WTC11 (cell line): ENCODE data around the gene CRB1.

Experiments
- CBFB ChIP-seq: sonication (generic); formaldehyde crosslinking; IDR thresholded peaks from 2 replicates; pipeline ENCODE4 v1.8.1; 2022; ENCODE audit warnings: mild to moderate bottlenecking, low read depth, missing genetic modification reagents
- CTCF ChIP-seq: fragments of 200-600 bp; IDR thresholded peaks from 2 replicates; pipeline ENCODE4 v1.8.0; 2022; ENCODE audit warnings: antibody characterized with exemption
- ELF4 ChIP-seq: sonication (generic); formaldehyde crosslinking; IDR thresholded peaks from 2 replicates; pipeline ENCODE4 v1.8.1; 2022; ENCODE audit warnings: low read depth, mild to moderate bottlenecking, moderate library complexity, missing genetic modification reagents
- FOXP4 ChIP-seq: sonication (generic); formaldehyde crosslinking; IDR thresholded peaks from 2 replicates; pipeline ENCODE4 v1.8.0; 2022; ENCODE audit warnings: mild to moderate bottlenecking, missing genetic modification reagents
- MAX ChIP-seq: sonication (generic); formaldehyde crosslinking; IDR thresholded peaks from 2 replicates; pipeline ENCODE4 v1.8.0; 2022; ENCODE audit warnings: mild to moderate bottlenecking, missing genetic modification reagents
- RELA ChIP-seq: sonication (generic); formaldehyde crosslinking; IDR thresholded peaks from 2 replicates; pipeline ENCODE4 v1.8.1; 2022; ENCODE audit warnings: missing genetic modification reagents, mild to moderate bottlenecking, borderline replicate concordance
- RORB ChIP-seq: fragments of 250-450 bp; sonication (Bioruptor Pico); IDR thresholded peaks from 2 replicates; pipeline ENCODE4 v1.9.0; 2021; ENCODE audit warnings: mild to moderate bottlenecking
- TEAD4 ChIP-seq: sonication (generic); formaldehyde crosslinking; IDR thresholded peaks from 2 replicates; pipeline ENCODE4 v1.8.0; 2022; ENCODE audit warnings: mild to moderate bottlenecking, missing genetic modification reagents
- ZBTB43 ChIP-seq: sonication (generic); formaldehyde crosslinking; IDR thresholded peaks from 2 replicates; pipeline ENCODE4 v1.8.1; 2023; ENCODE audit warnings: mild to moderate bottlenecking, missing genetic modification reagents
- ZNF121 ChIP-seq: sonication (generic); formaldehyde crosslinking; IDR thresholded peaks from 2 replicates; pipeline ENCODE4 v1.8.0; 2023; ENCODE audit warnings: missing genetic modification reagents
- ZNF416 ChIP-seq: fragments of 250-450 bp; sonication (Bioruptor Pico); IDR thresholded peaks from 2 replicates; pipeline ENCODE4 v1.9.0; 2021; ENCODE audit warnings: mild to moderate bottlenecking, inconsistent platforms
- TF ChIP-seq, protein P1 (sequence below): sonication (generic); formaldehyde crosslinking; IDR thresholded peaks from 2 replicates; pipeline ENCODE4 v1.8.0; 2023; ENCODE audit warnings: mild to moderate bottlenecking, missing genetic modification reagents
- TF ChIP-seq, protein P2 (sequence below): sonication (generic); formaldehyde crosslinking; IDR thresholded peaks from 2 replicates; pipeline ENCODE4 v1.8.1; 2022; ENCODE audit warnings: missing genetic modification reagents, borderline replicate concordance

DNA sequence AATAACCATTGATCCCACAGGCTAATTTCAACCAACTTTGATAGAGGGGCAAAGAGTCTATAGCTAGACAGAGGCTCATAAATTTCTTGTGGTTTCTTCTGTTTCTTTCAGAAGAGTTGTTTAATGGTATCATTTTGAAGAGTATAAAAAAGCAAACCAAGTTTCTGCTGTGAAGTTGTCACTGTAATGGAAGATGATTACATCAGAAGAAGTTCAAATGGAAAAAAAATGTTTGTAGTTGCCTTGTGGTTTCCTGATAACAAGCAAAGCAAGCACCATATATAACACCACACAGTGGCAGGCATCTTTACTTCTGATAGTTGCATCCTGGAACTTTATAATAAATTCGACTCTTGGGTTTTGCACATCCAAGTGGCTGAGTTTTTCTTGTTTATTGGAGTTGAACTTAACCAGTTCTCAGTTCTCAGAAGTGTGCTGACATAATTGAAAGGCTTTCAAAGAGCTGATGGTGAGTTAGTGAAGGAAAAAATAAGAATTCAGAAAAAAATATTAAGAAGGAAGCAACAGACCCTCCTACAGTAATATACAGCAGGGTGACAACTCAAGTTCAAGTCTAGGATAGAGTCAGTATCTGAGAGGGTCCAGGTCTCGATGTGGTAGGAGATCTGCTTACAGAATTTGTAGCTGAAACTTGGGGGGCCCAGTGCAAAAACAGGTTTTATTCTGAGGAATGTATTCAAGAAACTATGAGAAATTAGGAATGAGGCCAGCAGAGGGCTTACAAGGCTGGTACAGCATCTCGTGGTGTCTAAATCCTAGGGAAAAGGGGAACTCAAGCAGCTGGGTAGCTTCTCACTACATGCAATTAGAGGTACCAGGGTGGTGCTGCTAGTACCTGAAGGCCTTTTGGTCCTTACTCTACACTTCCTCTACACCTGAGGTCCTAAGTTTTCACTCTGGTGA, 123.5 kb downstream of the CRB1 start:
- TF ChIP-seq FOXP4 (CRISPR knock-in tag) = no peak
- TF ChIP-seq CTCF = no peak
- TF ChIP-seq RORB (CRISPR knock-in tag) = no peak
- TF ChIP-seq RELA (CRISPR knock-in tag) = no peak
- no peak for TF ChIP-seq MAX
- TF ChIP-seq TEAD4 = no peak
- TF ChIP-seq, protein P1, sequence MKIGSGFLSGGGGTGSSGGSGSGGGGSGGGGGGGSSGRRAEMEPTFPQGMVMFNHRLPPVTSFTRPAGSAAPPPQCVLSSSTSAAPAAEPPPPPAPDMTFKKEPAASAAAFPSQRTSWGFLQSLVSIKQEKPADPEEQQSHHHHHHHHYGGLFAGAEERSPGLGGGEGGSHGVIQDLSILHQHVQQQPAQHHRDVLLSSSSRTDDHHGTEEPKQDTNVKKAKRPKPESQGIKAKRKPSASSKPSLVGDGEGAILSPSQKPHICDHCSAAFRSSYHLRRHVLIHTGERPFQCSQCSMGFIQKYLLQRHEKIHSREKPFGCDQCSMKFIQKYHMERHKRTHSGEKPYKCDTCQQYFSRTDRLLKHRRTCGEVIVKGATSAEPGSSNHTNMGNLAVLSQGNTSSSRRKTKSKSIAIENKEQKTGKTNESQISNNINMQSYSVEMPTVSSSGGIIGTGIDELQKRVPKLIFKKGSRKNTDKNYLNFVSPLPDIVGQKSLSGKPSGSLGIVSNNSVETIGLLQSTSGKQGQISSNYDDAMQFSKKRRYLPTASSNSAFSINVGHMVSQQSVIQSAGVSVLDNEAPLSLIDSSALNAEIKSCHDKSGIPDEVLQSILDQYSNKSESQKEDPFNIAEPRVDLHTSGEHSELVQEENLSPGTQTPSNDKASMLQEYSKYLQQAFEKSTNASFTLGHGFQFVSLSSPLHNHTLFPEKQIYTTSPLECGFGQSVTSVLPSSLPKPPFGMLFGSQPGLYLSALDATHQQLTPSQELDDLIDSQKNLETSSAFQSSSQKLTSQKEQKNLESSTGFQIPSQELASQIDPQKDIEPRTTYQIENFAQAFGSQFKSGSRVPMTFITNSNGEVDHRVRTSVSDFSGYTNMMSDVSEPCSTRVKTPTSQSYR (CRISPR knock-in tag) = no peak
- no peak for TF ChIP-seq ZNF416 (CRISPR knock-in tag)
- no peak for TF ChIP-seq ELF4 (CRISPR knock-in tag)
- TF ChIP-seq CBFB (CRISPR knock-in tag) = no peak
- TF ChIP-seq, protein P2, sequence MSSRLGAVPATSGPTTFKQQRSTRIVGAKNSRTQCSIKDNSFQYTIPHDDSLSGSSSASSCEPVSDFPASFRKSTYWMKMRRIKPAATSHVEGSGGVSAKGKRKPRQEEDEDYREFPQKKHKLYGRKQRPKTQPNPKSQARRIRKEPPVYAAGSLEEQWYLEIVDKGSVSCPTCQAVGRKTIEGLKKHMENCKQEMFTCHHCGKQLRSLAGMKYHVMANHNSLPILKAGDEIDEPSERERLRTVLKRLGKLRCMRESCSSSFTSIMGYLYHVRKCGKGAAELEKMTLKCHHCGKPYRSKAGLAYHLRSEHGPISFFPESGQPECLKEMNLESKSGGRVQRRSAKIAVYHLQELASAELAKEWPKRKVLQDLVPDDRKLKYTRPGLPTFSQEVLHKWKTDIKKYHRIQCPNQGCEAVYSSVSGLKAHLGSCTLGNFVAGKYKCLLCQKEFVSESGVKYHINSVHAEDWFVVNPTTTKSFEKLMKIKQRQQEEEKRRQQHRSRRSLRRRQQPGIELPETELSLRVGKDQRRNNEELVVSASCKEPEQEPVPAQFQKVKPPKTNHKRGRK = no peak
- TF ChIP-seq ZBTB43 = no peak
- TF ChIP-seq ZNF121 (CRISPR knock-in tag) = no peak
